AG09319 (cell line): Measurements from ENCODE around the gene RAD50.
"Not testable (repeated sequence)": the region's sequence is repeated elsewhere in the genome, so short reads cannot be mapped to it uniquely, and the experiment has no call there.

Experiments
- DNase-seq: peaks from one replicate; pipeline ENCODE4 v3.0.0-alpha.2; 2010; ENCODE audit warnings: low read depth; ENCODE audit errors: extremely low read depth
- CTCF ChIP-seq: IDR thresholded peaks from 2 replicates; pipeline ENCODE4 v1.5.1; 2011; ENCODE audit warnings: low read depth, mild to moderate bottlenecking, inconsistent platforms, low read length, moderate library complexity

Gene RAD50

GRCh38 chr5:132621699-132622098 lies 64.9 kb downstream of the RAD50 start:
- no peak for TF ChIP-seq CTCF
- no peak for DNase-seq

- no peak for DNase-seq
- TF ChIP-seq CTCF, result no peak
Measured at GRCh38 chr5:132622608-132623007, 65.8 kb downstream of the RAD50 start.

- no peak for TF ChIP-seq CTCF
- DNase-seq, result no peak
Measured at GRCh38 chr5:132627470-132627869, 70.7 kb downstream of the RAD50 start.

GRCh38 chr5:132628814-132629213 lies 72.0 kb downstream of the RAD50 start:
- no peak for DNase-seq

GRCh38 chr5:132629230-132629944 lies 72.6 kb downstream of the RAD50 start:
- DNase-seq, result no peak
- no peak for TF ChIP-seq CTCF

More at GRCh38 chr5:132628814-132629213, 72.0 kb downstream of the RAD50 start:
- no peak for TF ChIP-seq CTCF

- not testable (repeated sequence) for DNase-seq
Measured at GRCh38 chr5:132633587-132633986, 76.8 kb downstream of the RAD50 start.

- DNase-seq, result no peak
- no peak for TF ChIP-seq CTCF
Measured at GRCh38 chr5:132635873-132636272, 79.1 kb downstream of the RAD50 start.

GRCh38 chr5:132637241-132637640 lies 80.5 kb downstream of the RAD50 start:
- TF ChIP-seq CTCF, result no peak
- no peak for DNase-seq
